Bone marrow (tissue), 2 donors: ENCODE results near the gene GNAO1.

Source experiments
- DNase-seq, 2 donors: peaks; one replicate each; lab custom pipeline; 2025; lab: John Stamatoyannopoulos, UW

Gene GNAO1

GRCh38 chr16:56401482-56401881 lies 210.2 kb downstream of the GNAO1 start:
- DNase-seq, result no peak

DNA sequence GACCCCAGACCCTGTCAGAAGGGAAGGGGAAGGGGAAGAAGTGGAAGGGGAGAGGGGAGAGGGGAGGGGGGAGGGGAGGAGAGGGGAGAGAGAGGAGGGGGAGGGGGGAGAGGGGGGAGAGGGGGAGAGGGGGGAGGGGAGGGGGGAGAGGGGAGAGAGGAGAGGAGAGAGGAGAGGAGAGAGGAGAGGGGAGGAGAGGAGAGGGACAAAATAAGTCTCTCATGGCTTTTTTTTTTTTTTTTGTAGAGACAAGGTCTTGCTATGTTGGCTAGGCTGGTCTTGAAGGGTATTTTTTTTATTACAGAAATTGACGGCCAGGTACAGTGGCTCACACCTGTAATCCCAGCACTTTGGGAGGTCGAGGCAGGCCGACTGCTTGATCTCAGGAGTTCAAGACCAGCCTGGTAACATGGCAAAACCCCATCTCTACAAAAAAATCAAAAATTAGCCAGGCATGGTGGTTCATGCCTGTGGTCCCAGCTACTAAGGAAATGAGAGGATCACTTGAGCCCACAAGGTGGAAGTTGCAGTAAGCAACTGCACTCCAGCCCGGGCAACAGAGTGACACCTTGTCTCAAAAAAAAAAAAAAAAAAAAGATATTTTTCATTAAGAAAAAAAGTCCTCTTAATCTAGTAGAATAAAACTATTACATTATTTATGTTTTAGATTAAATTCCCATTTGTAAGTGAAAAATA lies 214.8 kb downstream of the GNAO1 start:
- DNase-seq, result no peak
